Brain microvascular endothelial cell (primary cell): ENCODE data around the gene ITPKC.

Experiments used
- DNase-seq: peaks from one replicate; pipeline ENCODE4 v3.0.0-alpha.2; 2020
- H3K27ac ChIP-seq: fragments of 250-450 bp; sonication (Bioruptor Pico); 2 replicates; pipeline ENCODE4 v1.5.1; 2020; ENCODE audit warnings: mild to moderate bottlenecking, moderate library complexity
- H3K27me3 ChIP-seq: fragments of 250-450 bp; sonication (Bioruptor Pico); replicated peaks from 2 replicates; pipeline ENCODE4 v1.5.1; 2020; ENCODE audit warnings: mild to moderate bottlenecking
- H3K36me3 ChIP-seq: fragments of 250-450 bp; sonication (Bioruptor Pico); replicated peaks from 2 replicates; pipeline ENCODE4 v1.5.1; 2020; ENCODE audit warnings: mild to moderate bottlenecking
- H3K4me3 ChIP-seq: 2 replicates; pipeline ENCODE4 v1.5.1; 2011; ENCODE audit warnings: low read depth, mild to moderate bottlenecking, control low read depth, low read length, moderate library complexity
- CTCF ChIP-seq: IDR thresholded peaks from 2 replicates; pipeline ENCODE4 v1.5.1; 2011; ENCODE audit warnings: low read depth, mild to moderate bottlenecking, moderate library complexity, low read length, control low read depth, inconsistent platforms; ENCODE audit errors: missing control alignments
- in situ Hi-C: cut with HindIII; loops from 2 replicates; pipeline ENCODE4 v1.10.0; 2017; ENCODE audit warnings: low sequenced_read_pairs, low pct_ligation_motif_present

Gene ITPKC

DNA sequence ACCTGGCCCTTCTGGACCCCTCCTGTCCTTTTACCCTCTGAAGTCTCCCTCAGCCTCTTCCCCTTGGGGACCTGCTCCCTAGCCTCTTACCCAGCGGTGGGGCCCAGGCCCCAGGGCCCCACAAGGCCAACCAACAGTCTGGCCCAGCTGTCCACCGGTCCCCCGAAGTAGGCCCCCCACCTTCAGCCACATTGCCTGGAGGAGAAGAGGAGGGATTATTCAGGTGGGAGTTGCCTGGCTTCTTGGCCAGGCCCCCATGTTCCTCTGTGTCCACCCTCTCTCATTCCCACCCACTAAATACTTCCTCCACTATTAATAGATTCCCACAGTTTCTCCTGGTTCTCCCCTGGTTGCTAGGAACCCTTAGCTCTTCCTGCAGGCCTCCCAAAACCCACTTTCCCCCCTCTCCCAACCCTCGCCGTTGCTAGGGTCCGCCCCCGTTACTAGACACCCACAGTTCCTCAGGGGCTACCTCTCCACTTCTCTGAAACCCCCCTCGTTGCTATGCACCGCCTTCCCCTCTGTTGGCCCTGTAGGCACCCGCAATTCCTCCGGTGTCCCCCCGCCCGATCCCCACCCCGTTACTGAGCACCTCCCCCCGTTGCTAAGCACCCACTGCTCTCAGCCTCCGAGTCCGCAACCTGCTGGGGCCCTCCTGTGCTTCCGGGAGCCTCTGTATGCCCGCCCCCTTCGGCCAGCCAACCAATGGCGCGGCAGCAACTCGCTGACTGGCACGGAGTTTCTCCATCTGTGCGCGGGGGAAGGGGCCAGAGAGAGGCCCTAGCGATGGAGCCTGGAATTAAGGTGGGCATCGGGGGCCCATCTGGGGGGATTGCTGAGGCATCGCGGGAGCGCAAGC, 2.2 kb upstream of the ITPKC start:
- in situ Hi-C loops, result no loop called here
- Histone ChIP-seq H3K27me3 (no peaks in the 10 kb centered on the region), H3K4me3 (peak overlapping the region; percentile 63), H3K27ac (peak overlapping the region; percentile 99), H3K36me3 (no peaks in the 10 kb centered on the region)
- peak; percentile 12 for TF ChIP-seq CTCF
- peak; percentile 91 for DNase-seq

GRCh38 chr19:40716031-40716481, 856 bp upstream of the ITPKC start:
- TF ChIP-seq CTCF, result no peak
- in situ Hi-C loops, result no loop called here
- no peaks in the 10 kb centered on the region for H3K27me3 ChIP-seq
- H3K4me3 ChIP-seq, result peak overlapping the region; percentile 76
- peak overlapping the region; percentile 99 for H3K27ac ChIP-seq
- H3K36me3 ChIP-seq, result no peaks in the 10 kb centered on the region
- DNase-seq, result peak; percentile 94

DNA sequence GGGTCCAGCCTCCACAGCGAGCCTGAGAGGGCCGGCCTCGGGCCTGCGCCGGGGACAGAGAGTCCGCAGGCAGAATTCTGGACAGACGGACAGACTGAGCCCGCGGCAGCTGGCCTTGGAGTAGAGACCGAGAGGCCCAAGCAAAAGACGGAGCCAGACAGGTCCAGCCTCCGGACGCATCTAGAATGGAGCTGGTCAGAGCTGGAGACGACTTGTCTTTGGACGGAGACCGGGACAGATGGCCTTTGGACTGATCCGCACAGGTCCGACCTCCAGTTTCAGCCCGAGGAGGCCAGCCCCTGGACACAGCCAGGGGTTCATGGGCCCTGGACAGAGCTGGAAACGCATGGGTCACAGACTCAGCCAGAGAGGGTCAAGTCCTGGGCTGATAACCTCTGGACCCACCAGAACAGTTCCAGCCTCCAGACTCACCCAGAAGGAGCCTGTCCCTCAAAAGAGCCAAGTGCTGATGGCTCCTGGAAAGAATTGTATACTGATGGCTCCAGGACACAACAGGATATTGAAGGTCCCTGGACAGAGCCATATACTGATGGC, 490 bp downstream of the ITPKC start:
- Histone ChIP-seq H3K36me3 (no peaks in the 10 kb centered on the region), H3K4me3 (peak overlapping the region; percentile 76), H3K27ac (peak overlapping the region; percentile 99), H3K27me3 (no peaks in the 10 kb centered on the region)
- DNase-seq, result peak; percentile 43
- no peak for TF ChIP-seq CTCF
- in situ Hi-C loops, result no loop called here

- in situ Hi-C loops, result no loop called here
- peak overlapping the region; percentile 99 for H3K27ac ChIP-seq
- H3K36me3 ChIP-seq, result no peaks in the 10 kb centered on the region
- TF ChIP-seq CTCF, result no peak
- H3K27me3 ChIP-seq, result no peaks in the 10 kb centered on the region
- DNase-seq, result no peak
- peak overlapping the region; percentile 76 for H3K4me3 ChIP-seq
These were observed 1.2 kb downstream of the ITPKC start for GRCh38 chr19:40717880-40718773.

GRCh38 chr19:40718774-40719391, 2.0 kb downstream of the ITPKC start:
- no peaks in the 10 kb centered on the region for H3K27me3 ChIP-seq
- H3K4me3 ChIP-seq, result peak overlapping the region; percentile 76
- peak overlapping the region; percentile 99 for H3K27ac ChIP-seq
- in situ Hi-C loops, result no loop called here
- TF ChIP-seq CTCF, result no peak
- DNase-seq, result peak; percentile 21
- peaks cover under 1% of the 10 kb centered on the region for H3K36me3 ChIP-seq
